SK-MEL-5 (cell line): ENCODE data around the gene KIAA0319L. TPM values are rescaled to one million over a fixed set of nuclear protein-coding genes. Genes with fewer than 3 reads are reported as not detected.

Experiments used
- DNase-seq: peaks from one replicate; pipeline ENCODE4 v3.0.0-alpha.2; 2016; ENCODE audit warnings: low read depth, low spot score
- in situ Hi-C: cut with HindIII; loops from 2 replicates; pipeline ENCODE4 v1.10.0; 2016; ENCODE audit warnings: low sequenced_read_pairs, high pct_unique_total_duplicates, low pct_unique_long_range_greater_than_20kb
- total RNA-seq: library from RNA; depleted of rRNA; stranded (reverse); fragments of >200 nt; shearing (Covaris generic); gene quantifications from 2 replicates; pipeline ENCODE4 v1.2.3, GENCODE V29; 2014

The KIAA0319L gene
- total RNA-seq, 1 experiment from 2014 or later = 43.8 TPM

DNA sequence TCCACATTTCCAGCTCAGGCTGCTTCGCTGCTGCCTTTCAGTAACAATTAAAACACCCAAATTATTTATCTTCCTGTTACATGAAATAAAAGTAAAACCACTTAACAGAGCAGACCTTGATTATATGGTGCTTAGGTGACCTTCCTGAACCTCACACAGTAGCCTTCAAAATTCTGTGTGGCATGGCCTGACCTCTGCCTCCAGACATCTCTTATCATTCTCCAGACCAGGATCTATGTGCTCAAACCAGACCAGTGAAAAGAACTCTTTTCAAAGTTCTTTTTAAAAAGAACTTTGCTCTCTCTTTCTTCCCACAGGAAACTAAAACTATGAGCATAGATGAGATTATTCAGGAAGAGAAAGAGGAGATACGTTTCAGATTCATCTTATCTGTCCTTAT, 37.8 kb downstream of the KIAA0319L start:
- in situ Hi-C loops = no loop called here
- no peak for DNase-seq

- no peak for DNase-seq
- in situ Hi-C loops = no loop called here
Measured at GRCh38 chr1:35518183-35518582, 39.0 kb downstream of the KIAA0319L start.

- in situ Hi-C loops = no loop called here
Measured at GRCh38 chr1:35511305-35511704, 45.9 kb downstream of the KIAA0319L start.

GRCh38 chr1:35509558-35509957, 47.6 kb downstream of the KIAA0319L start:
- DNase-seq = no peak
- in situ Hi-C loops = no loop called here

More at GRCh38 chr1:35511305-35511704, 45.9 kb downstream of the KIAA0319L start:
- no peak for DNase-seq

DNA sequence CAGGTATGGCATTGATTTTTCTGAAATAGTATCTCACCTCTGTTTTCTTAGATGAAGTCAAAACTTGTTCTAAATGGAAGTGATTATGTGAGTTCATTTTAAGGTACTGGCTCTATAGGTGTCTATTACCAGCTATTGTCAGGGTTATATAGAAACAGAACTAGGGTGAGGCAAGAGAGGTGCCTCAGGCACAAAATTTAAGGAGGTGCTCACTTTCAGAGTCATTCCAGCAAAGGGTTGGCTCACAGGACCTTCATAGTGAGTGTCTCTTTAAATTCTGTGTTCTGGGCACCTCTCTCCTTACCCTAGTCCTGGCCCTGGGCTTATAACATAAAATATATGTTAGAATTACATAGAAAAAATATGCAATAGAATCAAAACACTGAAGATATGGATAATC, 49.3 kb downstream of the KIAA0319L start:
- in situ Hi-C loops = no loop called here
- DNase-seq = no peak

GRCh38 chr1:35506960-35507912, 50.0 kb downstream of the KIAA0319L start:
- no peak for DNase-seq
- in situ Hi-C loops = no loop called here

GRCh38 chr1:35505911-35506798, 51.0 kb downstream of the KIAA0319L start:
- peak; percentile 4 for DNase-seq
- in situ Hi-C loops = no loop called here

DNA sequence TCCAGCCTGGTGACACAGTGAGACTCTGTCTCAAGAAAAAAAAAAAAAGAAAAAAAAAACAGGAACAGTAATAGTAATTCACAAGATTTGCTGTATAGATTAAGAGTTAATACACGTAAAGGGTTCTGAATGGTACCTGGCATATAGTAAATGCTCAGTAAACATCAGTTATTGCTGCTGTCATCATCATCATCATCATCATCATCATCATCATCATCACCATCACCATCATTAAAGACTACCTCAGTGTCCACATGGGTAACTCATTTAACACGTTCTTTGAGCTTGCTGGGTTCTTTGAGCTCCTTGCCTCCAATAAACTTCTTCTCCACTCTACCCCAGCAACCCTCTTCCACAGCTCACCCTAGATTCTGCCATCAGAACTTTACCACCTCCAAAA, 55.0 kb downstream of the KIAA0319L start:
- in situ Hi-C loops = no loop called here

DNA sequence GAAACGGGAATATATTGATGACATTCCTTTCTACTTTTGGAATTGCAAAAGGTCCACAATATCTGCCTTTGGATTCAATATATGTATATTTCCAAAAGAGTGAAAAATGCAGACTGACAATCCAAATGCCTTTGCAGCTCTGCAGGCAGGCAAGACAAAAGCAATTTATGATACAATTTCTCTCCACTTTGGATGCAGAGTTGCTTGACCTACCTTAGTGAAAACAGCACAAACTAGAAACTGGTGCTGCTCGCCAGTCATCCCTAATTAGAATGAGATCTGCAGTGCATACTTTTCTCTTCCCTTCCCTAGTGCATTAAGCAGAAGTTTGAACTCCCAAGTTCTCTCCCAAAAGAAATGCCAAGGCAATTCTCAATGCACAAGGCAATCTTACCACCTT, 56.8 kb downstream of the KIAA0319L start:
- DNase-seq = no peak
- in situ Hi-C loops = no loop called here

More for the DNA sequence above, 55.0 kb downstream of the KIAA0319L start:
- DNase-seq = no peak

- DNase-seq = no peak
- in situ Hi-C loops = no loop called here
Measured at GRCh38 chr1:35499652-35500176, 57.5 kb downstream of the KIAA0319L start.

- in situ Hi-C loops = no loop called here
- DNase-seq = no peak
Measured at GRCh38 chr1:35499231-35499630, 58.0 kb downstream of the KIAA0319L start.

- DNase-seq = peak; percentile 80
- in situ Hi-C loops = no loop called here
Measured at GRCh38 chr1:35497571-35497970, 59.6 kb downstream of the KIAA0319L start.

GRCh38 chr1:35490250-35490649, 67.0 kb downstream of the KIAA0319L start:
- DNase-seq = no peak
- in situ Hi-C loops = no loop called here

DNA sequence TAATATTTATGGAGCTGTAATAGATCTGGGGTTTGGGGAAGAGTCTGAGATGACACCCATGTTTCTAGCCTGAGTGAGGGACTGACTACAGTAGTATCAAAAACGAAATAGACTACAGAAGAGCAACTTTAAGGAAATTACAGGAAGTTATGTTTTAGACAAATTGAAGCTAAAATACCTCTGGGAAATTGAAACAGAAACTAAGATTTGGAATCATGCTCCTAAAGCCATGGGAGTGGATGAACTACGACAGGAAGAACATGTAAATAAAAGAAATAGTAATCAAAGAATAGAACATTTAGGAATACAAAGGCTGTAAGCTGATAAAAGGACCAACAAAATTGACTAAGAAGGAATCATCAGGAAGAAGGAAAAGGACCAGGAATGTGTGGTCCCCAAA, 68.9 kb downstream of the KIAA0319L start:
- no peak for DNase-seq
- in situ Hi-C loops = no loop called here

GRCh38 chr1:35486858-35487408, 70.3 kb downstream of the KIAA0319L start:
- in situ Hi-C loops = no loop called here
- no peak for DNase-seq

DNA sequence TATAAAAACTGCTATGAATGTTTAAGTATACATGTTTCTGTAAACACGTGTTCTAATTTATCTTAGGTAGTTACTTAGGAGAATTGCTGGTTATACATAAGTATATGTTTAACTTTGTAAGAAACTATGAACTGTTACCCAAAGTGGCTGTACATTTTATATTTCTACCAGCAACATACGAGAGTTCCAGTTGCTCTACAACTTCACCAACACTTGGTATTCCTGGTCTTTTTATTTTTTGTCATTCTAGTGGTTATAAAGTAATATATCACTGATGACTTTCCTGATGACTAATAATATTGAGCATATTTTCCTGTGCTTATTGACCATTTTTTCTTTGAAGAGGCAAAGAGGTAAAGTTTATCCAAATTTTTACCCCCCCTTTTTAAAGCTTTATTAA, 76.0 kb downstream of the KIAA0319L start:
- in situ Hi-C loops = no loop called here
- no peak for DNase-seq

GRCh38 chr1:35477870-35478269, 79.3 kb downstream of the KIAA0319L start:
- in situ Hi-C loops = no loop called here
- no peak for DNase-seq
